ENCODE measurements around the gene MASP1.

Gene MASP1

GRCh38 chr3:187292181-187292580 lies 644 bp upstream of the MASP1 start:
- H3K27me3 ChIP-seq (ENCODE audit: control insufficient read depth, insufficient read depth, low read length): peaks cover 9% of the 10 kb centered on the region
- H3K4me3 ChIP-seq (ENCODE audit: low read depth, low read length): no peak overlapping the region
- no peaks in the 10 kb centered on the region for H3K36me3 ChIP-seq (ENCODE audit: control insufficient read depth, insufficient read depth, low read length)
- H3K4me1 ChIP-seq (ENCODE audit: control insufficient read depth, insufficient read depth, low read length): peaks cover 6% of the 10 kb centered on the region
- no peaks in the 10 kb centered on the region for H3K9me3 ChIP-seq (ENCODE audit: control insufficient read depth, insufficient read depth, low read length)
- H3K9ac ChIP-seq (ENCODE audit: low read depth, low read length): no peak overlapping the region

GRCh38 chr3:187291001-187291511 lies 481 bp downstream of the MASP1 start:
- Histone ChIP-seq H3K4me3 (ENCODE audit: low read depth, low read length) (peak overlapping the region; percentile 74), H3K36me3 (ENCODE audit: control insufficient read depth, insufficient read depth, low read length) (no peaks in the 10 kb centered on the region), H3K9me3 (ENCODE audit: control insufficient read depth, insufficient read depth, low read length) (no peaks in the 10 kb centered on the region), H3K4me1 (ENCODE audit: control insufficient read depth, insufficient read depth, low read length) (peaks cover 6% of the 10 kb centered on the region), H3K9ac (ENCODE audit: low read depth, low read length) (peak overlapping the region; percentile 51), H3K27me3 (ENCODE audit: control insufficient read depth, insufficient read depth, low read length) (peaks cover 9% of the 10 kb centered on the region)

- Histone ChIP-seq H3K4me3 (ENCODE audit: low read depth, low read length) (no peak overlapping the region), H3K36me3 (ENCODE audit: control insufficient read depth, insufficient read depth, low read length) (no peaks in the 10 kb centered on the region), H3K9me3 (ENCODE audit: control insufficient read depth, insufficient read depth, low read length) (no peaks in the 10 kb centered on the region), H3K27me3 (ENCODE audit: control insufficient read depth, insufficient read depth, low read length) (peaks cover 9% of the 10 kb centered on the region), H3K9ac (ENCODE audit: low read depth, low read length) (no peak overlapping the region), H3K4me1 (ENCODE audit: control insufficient read depth, insufficient read depth, low read length) (peaks cover 6% of the 10 kb centered on the region)
These were observed 1.0 kb downstream of the MASP1 start for GRCh38 chr3:187290503-187290902.

- Histone ChIP-seq H3K27me3 (ENCODE audit: control insufficient read depth, insufficient read depth, low read length) (peaks cover 9% of the 10 kb centered on the region), H3K9ac (ENCODE audit: low read depth, low read length) (no peak overlapping the region), H3K9me3 (ENCODE audit: control insufficient read depth, insufficient read depth, low read length) (no peaks in the 10 kb centered on the region), H3K4me1 (ENCODE audit: control insufficient read depth, insufficient read depth, low read length) (peaks cover 6% of the 10 kb centered on the region), H3K4me3 (ENCODE audit: low read depth, low read length) (no peak overlapping the region), H3K36me3 (ENCODE audit: control insufficient read depth, insufficient read depth, low read length) (no peaks in the 10 kb centered on the region)
These were observed 2.5 kb downstream of the MASP1 start for GRCh38 chr3:187288855-187289605.

GRCh38 chr3:187288131-187288854 lies 3.2 kb downstream of the MASP1 start:
- H3K9me3 ChIP-seq (ENCODE audit: control insufficient read depth, insufficient read depth, low read length): no peaks in the 10 kb centered on the region
- H3K9ac ChIP-seq (ENCODE audit: low read depth, low read length): no peak overlapping the region
- no peak overlapping the region for H3K4me3 ChIP-seq (ENCODE audit: low read depth, low read length)
- no peaks in the 10 kb centered on the region for H3K36me3 ChIP-seq (ENCODE audit: control insufficient read depth, insufficient read depth, low read length)
- peaks cover 9% of the 10 kb centered on the region for H3K27me3 ChIP-seq (ENCODE audit: control insufficient read depth, insufficient read depth, low read length)
- H3K4me1 ChIP-seq (ENCODE audit: control insufficient read depth, insufficient read depth, low read length): peaks cover 6% of the 10 kb centered on the region

GRCh38 chr3:187287256-187287655 lies 4.3 kb downstream of the MASP1 start:
- Histone ChIP-seq H3K9ac (ENCODE audit: low read depth, low read length) (no peak overlapping the region), H3K36me3 (ENCODE audit: control insufficient read depth, insufficient read depth, low read length) (no peaks in the 10 kb centered on the region), H3K9me3 (ENCODE audit: control insufficient read depth, insufficient read depth, low read length) (no peaks in the 10 kb centered on the region), H3K4me3 (ENCODE audit: low read depth, low read length) (no peak overlapping the region), H3K4me1 (ENCODE audit: control insufficient read depth, insufficient read depth, low read length) (peaks cover 5% of the 10 kb centered on the region), H3K27me3 (ENCODE audit: control insufficient read depth, insufficient read depth, low read length) (peaks cover 9% of the 10 kb centered on the region)

GRCh38 chr3:187286467-187287059 lies 5.0 kb downstream of the MASP1 start:
- H3K4me3 ChIP-seq (ENCODE audit: low read depth, low read length): no peak overlapping the region
- no peaks in the 10 kb centered on the region for H3K36me3 ChIP-seq (ENCODE audit: control insufficient read depth, insufficient read depth, low read length)
- H3K9ac ChIP-seq (ENCODE audit: low read depth, low read length): no peak overlapping the region
- H3K27me3 ChIP-seq (ENCODE audit: control insufficient read depth, insufficient read depth, low read length): peaks cover 9% of the 10 kb centered on the region
- H3K4me1 ChIP-seq (ENCODE audit: control insufficient read depth, insufficient read depth, low read length): no peaks in the 10 kb centered on the region
- no peaks in the 10 kb centered on the region for H3K9me3 ChIP-seq (ENCODE audit: control insufficient read depth, insufficient read depth, low read length)

GRCh38 chr3:187281191-187281714 lies 10.3 kb downstream of the MASP1 start:
- peaks cover 2% of the 10 kb centered on the region for H3K4me1 ChIP-seq (ENCODE audit: control insufficient read depth, insufficient read depth, low read length)

GRCh38 chr3:187280644-187281043 lies 10.9 kb downstream of the MASP1 start:
- H3K36me3 ChIP-seq (ENCODE audit: control insufficient read depth, insufficient read depth, low read length): no peaks in the 10 kb centered on the region
- no peaks in the 10 kb centered on the region for H3K9me3 ChIP-seq (ENCODE audit: control insufficient read depth, insufficient read depth, low read length)
- no peak overlapping the region for H3K4me3 ChIP-seq (ENCODE audit: low read depth, low read length)
- no peaks in the 10 kb centered on the region for H3K27me3 ChIP-seq (ENCODE audit: control insufficient read depth, insufficient read depth, low read length)
- H3K4me1 ChIP-seq (ENCODE audit: control insufficient read depth, insufficient read depth, low read length): peaks cover 7% of the 10 kb centered on the region
- H3K9ac ChIP-seq (ENCODE audit: low read depth, low read length): no peak overlapping the region

More at GRCh38 chr3:187281191-187281714, 10.3 kb downstream of the MASP1 start:
- no peak overlapping the region for H3K9ac ChIP-seq (ENCODE audit: low read depth, low read length)
- H3K9me3 ChIP-seq (ENCODE audit: control insufficient read depth, insufficient read depth, low read length): no peaks in the 10 kb centered on the region
- H3K27me3 ChIP-seq (ENCODE audit: control insufficient read depth, insufficient read depth, low read length): no peaks in the 10 kb centered on the region
- no peak overlapping the region for H3K4me3 ChIP-seq (ENCODE audit: low read depth, low read length)
- no peaks in the 10 kb centered on the region for H3K36me3 ChIP-seq (ENCODE audit: control insufficient read depth, insufficient read depth, low read length)

GRCh38 chr3:187277129-187277462 lies 14.4 kb downstream of the MASP1 start:
- peaks cover 20% of the 10 kb centered on the region for H3K4me1 ChIP-seq (ENCODE audit: control insufficient read depth, insufficient read depth, low read length)
- H3K27me3 ChIP-seq (ENCODE audit: control insufficient read depth, insufficient read depth, low read length): no peaks in the 10 kb centered on the region
- H3K4me3 ChIP-seq (ENCODE audit: low read depth, low read length): no peak overlapping the region
- no peaks in the 10 kb centered on the region for H3K36me3 ChIP-seq (ENCODE audit: control insufficient read depth, insufficient read depth, low read length)
- no peak overlapping the region for H3K9ac ChIP-seq (ENCODE audit: low read depth, low read length)
- no peaks in the 10 kb centered on the region for H3K9me3 ChIP-seq (ENCODE audit: control insufficient read depth, insufficient read depth, low read length)

- H3K9ac ChIP-seq (ENCODE audit: low read depth, low read length): no peak overlapping the region
- H3K36me3 ChIP-seq (ENCODE audit: control insufficient read depth, insufficient read depth, low read length): no peaks in the 10 kb centered on the region
- peaks cover 20% of the 10 kb centered on the region for H3K4me1 ChIP-seq (ENCODE audit: control insufficient read depth, insufficient read depth, low read length)
- no peak overlapping the region for H3K4me3 ChIP-seq (ENCODE audit: low read depth, low read length)
- H3K27me3 ChIP-seq (ENCODE audit: control insufficient read depth, insufficient read depth, low read length): no peaks in the 10 kb centered on the region
- H3K9me3 ChIP-seq (ENCODE audit: control insufficient read depth, insufficient read depth, low read length): no peaks in the 10 kb centered on the region
These were observed 15.0 kb downstream of the MASP1 start for GRCh38 chr3:187276397-187277128.
